Fibroblast of lung (primary cell): ENCODE results near the gene PMS1. TPM values are rescaled to one million over a fixed set of nuclear protein-coding genes. Genes with fewer than 3 reads are reported as not detected.

Source experiments
- DNase-seq, 2 donors: peaks; one replicate each; pipeline versions ENCODE4 v3.0.0 to v3.0.0-alpha.2; 2010; ENCODE audit warnings: low read depth in 2 of 2
- H2AFZ ChIP-seq: 2 replicates; pipeline ENCODE4 v1.5.1; 2012; ENCODE audit warnings: low read length, control low read depth, inconsistent platforms
- H3K27ac ChIP-seq: 2 replicates; pipeline ENCODE4 v1.5.1; 2011; ENCODE audit warnings: low read length, control low read depth; ENCODE audit not compliant: insufficient read depth
- H3K27me3 ChIP-seq: 2 replicates; pipeline ENCODE4 v1.5.1; 2011; ENCODE audit warnings: mild to moderate bottlenecking, low read length; ENCODE audit not compliant: control insufficient read depth, insufficient read depth
- H3K36me3 ChIP-seq: 2 replicates; pipeline ENCODE4 v1.5.1; 2011; ENCODE audit warnings: low read length; ENCODE audit not compliant: control insufficient read depth, insufficient read depth
- H3K4me1 ChIP-seq: 2 replicates; pipeline ENCODE4 v1.5.1; 2011; ENCODE audit warnings: low read length; ENCODE audit not compliant: control insufficient read depth, insufficient read depth; ENCODE audit errors: extremely low read depth
- H3K4me2 ChIP-seq: 2 replicates; pipeline ENCODE4 v1.5.1; 2011; ENCODE audit warnings: low read length, control low read depth; ENCODE audit not compliant: insufficient read depth; ENCODE audit errors: extremely low read depth
- H3K4me3 ChIP-seq, 4 experiments: fragments of 200-600 bp in 1 of 4; sonication (generic) in 1 of 4; replicated peaks in 1 of 4; 2 replicates each; pipeline ENCODE4 v1.5.1; 2011 to 2016; ENCODE audit warnings: low read length in 4 of 4, low read depth in 3 of 4, mild to moderate bottlenecking in 3 of 4, control low read depth in 2 of 4, inconsistent platforms in 1 of 4, mixed read lengths in 1 of 4; ENCODE audit not compliant: insufficient read depth in 1 of 4; ENCODE audit errors: control extremely low read depth in 1 of 4
- H3K79me2 ChIP-seq: 2 replicates; pipeline ENCODE4 v1.5.1; 2012; ENCODE audit warnings: mild to moderate bottlenecking, low read length, inconsistent platforms; ENCODE audit not compliant: control insufficient read depth, insufficient read depth
- H3K9ac ChIP-seq: 2 replicates; pipeline ENCODE4 v1.5.1; 2011; ENCODE audit warnings: mild to moderate bottlenecking, low read length, control low read depth; ENCODE audit not compliant: insufficient read depth
- H3K9me3 ChIP-seq: 2 replicates; pipeline ENCODE4 v1.5.1; 2012; ENCODE audit warnings: low read depth, low read length; ENCODE audit not compliant: control insufficient read depth, insufficient read depth
- H4K20me1 ChIP-seq: 2 replicates; pipeline ENCODE4 v1.5.1; 2011; ENCODE audit warnings: low read length; ENCODE audit not compliant: control insufficient read depth, insufficient read depth; ENCODE audit errors: extremely low read depth
- EZH2 ChIP-seq: IDR thresholded peaks from 2 replicates; pipeline ENCODE4 v1.5.1; 2012; ENCODE audit warnings: low read length, control low read depth, mild to moderate bottlenecking; ENCODE audit errors: missing control alignments
- polyA plus RNA-seq, 2 donors: library from polyadenylated mRNA; depleted of rRNA in 1 of 2; stranded (reverse) in 1 of 2; unstranded in 1 of 2; fragments of >200 nt; gene quantifications; 2 replicates each; pipeline ENCODE4 v1.2.1, GENCODE V29; 2011 to 2012; ENCODE audit warnings: missing spikeins in 1 of 2
- total RNA-seq: library from RNA; depleted of rRNA; stranded (reverse); fragments of >200 nt; gene quantifications from 2 replicates; pipeline ENCODE4 v1.2.1, GENCODE V29; 2014
- TF ChIP-seq, protein P1 (sequence below), 2 donors: IDR thresholded peaks in 1 of 2; conservative IDR thresholded peaks in 1 of 2; 1 replicate in 1 of 2; 2 replicates in 1 of 2; pipeline ENCODE4 v1.5.1; 2011 to 2012; ENCODE audit warnings: low read length in 2 of 2, control low read depth in 1 of 2, inconsistent platforms in 1 of 2, low read depth in 1 of 2, mild to moderate bottlenecking in 1 of 2

PMS1 gene
- total and polyA plus RNA-seq, 2 donors (not counting 1 experiment from before 2014, with no cell fraction given): 15.7 to 41.0 TPM

DNA sequence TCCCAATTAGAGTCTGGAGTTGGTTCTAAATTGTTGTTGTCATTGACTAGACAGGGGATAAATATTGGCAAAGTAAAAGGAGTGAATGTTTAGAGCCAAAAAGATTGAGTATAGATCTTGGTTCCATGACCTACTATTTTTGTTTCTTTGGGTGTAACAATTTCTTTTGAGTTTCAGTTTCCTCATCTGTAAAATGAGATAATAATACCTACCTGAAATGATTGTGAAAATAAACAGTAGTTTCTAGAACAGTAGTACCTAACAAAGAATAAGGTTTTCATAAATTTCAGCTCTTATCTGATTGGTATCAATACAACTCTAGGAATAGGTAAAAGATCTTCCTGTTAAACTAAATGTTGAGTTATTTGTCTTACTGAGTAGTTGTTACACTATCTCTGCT lies 56.8 kb downstream of the PMS1 start:
- Histone ChIP-seq H4K20me1 (no peaks in the 10 kb centered on the region), H3K4me1 (peaks cover 7% of the 10 kb centered on the region), H2AFZ (no peak overlapping the region), H3K4me3 (no peak overlapping the region), H3K9me3 (no peaks in the 10 kb centered on the region), H3K79me2 (no peaks in the 10 kb centered on the region), H3K4me2 (no peak overlapping the region), H3K9ac (no peak overlapping the region), H3K27ac (no peak overlapping the region), H3K36me3 (no peaks in the 10 kb centered on the region), H3K27me3 (no peaks in the 10 kb centered on the region)
- no peak for DNase-seq
- no peak for TF ChIP-seq EZH2
- TF ChIP-seq, protein P1, sequence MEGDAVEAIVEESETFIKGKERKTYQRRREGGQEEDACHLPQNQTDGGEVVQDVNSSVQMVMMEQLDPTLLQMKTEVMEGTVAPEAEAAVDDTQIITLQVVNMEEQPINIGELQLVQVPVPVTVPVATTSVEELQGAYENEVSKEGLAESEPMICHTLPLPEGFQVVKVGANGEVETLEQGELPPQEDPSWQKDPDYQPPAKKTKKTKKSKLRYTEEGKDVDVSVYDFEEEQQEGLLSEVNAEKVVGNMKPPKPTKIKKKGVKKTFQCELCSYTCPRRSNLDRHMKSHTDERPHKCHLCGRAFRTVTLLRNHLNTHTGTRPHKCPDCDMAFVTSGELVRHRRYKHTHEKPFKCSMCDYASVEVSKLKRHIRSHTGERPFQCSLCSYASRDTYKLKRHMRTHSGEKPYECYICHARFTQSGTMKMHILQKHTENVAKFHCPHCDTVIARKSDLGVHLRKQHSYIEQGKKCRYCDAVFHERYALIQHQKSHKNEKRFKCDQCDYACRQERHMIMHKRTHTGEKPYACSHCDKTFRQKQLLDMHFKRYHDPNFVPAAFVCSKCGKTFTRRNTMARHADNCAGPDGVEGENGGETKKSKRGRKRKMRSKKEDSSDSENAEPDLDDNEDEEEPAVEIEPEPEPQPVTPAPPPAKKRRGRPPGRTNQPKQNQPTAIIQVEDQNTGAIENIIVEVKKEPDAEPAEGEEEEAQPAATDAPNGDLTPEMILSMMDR (conservative IDR thresholded peaks at IDR 0.05 in 1 of 2, IDR thresholded peaks at IDR 0.05 in 1 of 2; ENCODE audit: low read depth in 1 of 2, low read length in 2 of 2): no peak

DNA sequence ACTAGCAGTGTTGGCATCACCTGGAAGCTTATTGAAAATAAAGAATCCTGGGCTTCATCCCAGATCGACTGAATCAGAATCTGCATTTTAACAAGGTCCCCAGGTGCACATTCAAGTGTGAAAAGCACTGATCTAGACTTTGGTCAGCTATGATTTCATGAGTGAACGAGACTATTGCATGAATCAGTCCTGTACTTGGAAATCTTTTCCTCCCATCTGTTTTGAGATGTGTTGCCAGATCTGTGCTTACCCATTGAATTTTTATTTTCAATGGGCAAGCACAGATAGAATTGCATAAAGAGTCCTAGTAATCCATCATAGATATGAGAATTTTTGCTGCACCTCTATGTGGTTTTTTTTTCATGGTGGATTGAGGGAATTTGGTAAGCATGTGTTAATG lies 64.0 kb downstream of the PMS1 start:
- Histone ChIP-seq H4K20me1 (no peaks in the 10 kb centered on the region), H3K27me3 (no peaks in the 10 kb centered on the region), H3K9ac (no peak overlapping the region), H3K27ac (no peak overlapping the region), H3K9me3 (no peaks in the 10 kb centered on the region), H3K4me3 (no peak overlapping the region), H3K4me1 (no peaks in the 10 kb centered on the region), H3K4me2 (no peak overlapping the region), H3K79me2 (no peaks in the 10 kb centered on the region), H3K36me3 (no peaks in the 10 kb centered on the region), H2AFZ (no peak overlapping the region)
- no peak for TF ChIP-seq EZH2
- TF ChIP-seq, protein P1 (conservative IDR thresholded peaks at IDR 0.05 in 1 of 2, IDR thresholded peaks at IDR 0.05 in 1 of 2; ENCODE audit: low read depth in 1 of 2, low read length in 2 of 2): no peak
- DNase-seq: peak in 1 of 2 donors; percentile 63

DNA sequence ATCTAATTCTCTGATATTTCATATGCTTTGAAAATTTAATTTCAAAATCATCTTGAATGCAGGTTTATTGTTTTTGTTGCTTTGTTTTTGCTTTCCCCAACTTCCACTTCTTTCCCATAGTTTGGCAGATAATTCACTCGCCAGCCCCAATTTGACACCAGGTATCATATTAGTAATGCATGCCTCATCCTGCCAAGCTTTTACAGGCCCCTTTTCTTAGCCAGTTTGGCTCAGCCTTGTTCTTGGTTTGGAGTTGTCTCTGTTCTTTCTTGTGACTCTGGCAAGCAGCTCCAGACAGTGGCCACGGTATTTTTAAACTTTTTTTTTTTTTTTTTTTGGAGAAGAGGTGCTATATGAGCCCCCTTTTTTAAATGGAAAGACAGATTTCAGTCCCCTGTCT lies 65.3 kb downstream of the PMS1 start:
- Histone ChIP-seq H3K79me2 (no peaks in the 10 kb centered on the region), H3K4me3 (no peak overlapping the region), H3K4me1 (no peaks in the 10 kb centered on the region), H2AFZ (no peak overlapping the region), H3K36me3 (no peaks in the 10 kb centered on the region), H3K4me2 (no peak overlapping the region), H3K27me3 (no peaks in the 10 kb centered on the region), H3K9ac (no peak overlapping the region), H3K27ac (no peak overlapping the region), H4K20me1 (no peaks in the 10 kb centered on the region), H3K9me3 (no peaks in the 10 kb centered on the region)
- no peak for DNase-seq
- no peak for TF ChIP-seq EZH2
- TF ChIP-seq, protein P1 (conservative IDR thresholded peaks at IDR 0.05 in 1 of 2, IDR thresholded peaks at IDR 0.05 in 1 of 2; ENCODE audit: low read depth in 1 of 2, low read length in 2 of 2): no peak
